ENCODE measurements around the gene TMEM209.
"Not testable (repeated sequence)": the region's sequence is repeated elsewhere in the genome, so short reads cannot be mapped to it uniquely, and the experiment has no call there.

Gene TMEM209

GRCh38 chr7:130240240-130240639 is 35.0 kb upstream of the TMEM209 start:
- TF ChIP-seq CTCF (IDR thresholded peaks at IDR 0.05): no peak
- no peak for DNase-seq
- peaks cover 34% of the 10 kb centered on the region for H3K4me1 Mint-ChIP-seq
- H3K9me3 Mint-ChIP-seq: peaks cover 20% of the 10 kb centered on the region
- no peak overlapping the region for H3K4me3 Mint-ChIP-seq
- peaks cover 6% of the 10 kb centered on the region for H3K36me3 Mint-ChIP-seq (ENCODE audit: low read depth)
- no peak overlapping the region for H3K27ac Mint-ChIP-seq
- H3K27me3 Mint-ChIP-seq (ENCODE audit: low read depth, poor library complexity): no peaks in the 10 kb centered on the region

GRCh38 chr7:130236361-130236760 is 31.2 kb upstream of the TMEM209 start:
- not testable (repeated sequence) for H3K9me3 Mint-ChIP-seq; DNase-seq; H3K27me3 Mint-ChIP-seq (ENCODE audit: low read depth, poor library complexity); H3K36me3 Mint-ChIP-seq (ENCODE audit: low read depth); H3K4me3 Mint-ChIP-seq
- H3K4me1 Mint-ChIP-seq: peaks cover 38% of the 10 kb centered on the region
- peak overlapping the region; percentile 3 for H3K27ac Mint-ChIP-seq

- H3K4me3 Mint-ChIP-seq: no peak overlapping the region
- TF ChIP-seq CTCF (IDR thresholded peaks at IDR 0.05): no peak
- peaks cover 21% of the 10 kb centered on the region for H3K9me3 Mint-ChIP-seq
- DNase-seq: no peak
- peaks cover 51% of the 10 kb centered on the region for H3K4me1 Mint-ChIP-seq
- H3K27ac Mint-ChIP-seq: no peak overlapping the region
- peaks cover 7% of the 10 kb centered on the region for H3K27me3 Mint-ChIP-seq (ENCODE audit: low read depth, poor library complexity)
- H3K36me3 Mint-ChIP-seq (ENCODE audit: low read depth): peaks cover 12% of the 10 kb centered on the region
Observed at GRCh38 chr7:130234078-130234477, 28.9 kb upstream of the TMEM209 start.

GRCh38 chr7:130232209-130232608 is 27.0 kb upstream of the TMEM209 start:
- peaks cover 65% of the 10 kb centered on the region for H3K4me1 Mint-ChIP-seq
- no peak for DNase-seq
- H3K27ac Mint-ChIP-seq: peak overlapping the region; percentile 88
- peak overlapping the region; percentile 13 for H3K4me3 Mint-ChIP-seq
- H3K36me3 Mint-ChIP-seq (ENCODE audit: low read depth): peaks cover 15% of the 10 kb centered on the region
- no peak for TF ChIP-seq CTCF (IDR thresholded peaks at IDR 0.05)
- H3K9me3 Mint-ChIP-seq: peaks cover 22% of the 10 kb centered on the region
- peaks cover 7% of the 10 kb centered on the region for H3K27me3 Mint-ChIP-seq (ENCODE audit: low read depth, poor library complexity)

DNA sequence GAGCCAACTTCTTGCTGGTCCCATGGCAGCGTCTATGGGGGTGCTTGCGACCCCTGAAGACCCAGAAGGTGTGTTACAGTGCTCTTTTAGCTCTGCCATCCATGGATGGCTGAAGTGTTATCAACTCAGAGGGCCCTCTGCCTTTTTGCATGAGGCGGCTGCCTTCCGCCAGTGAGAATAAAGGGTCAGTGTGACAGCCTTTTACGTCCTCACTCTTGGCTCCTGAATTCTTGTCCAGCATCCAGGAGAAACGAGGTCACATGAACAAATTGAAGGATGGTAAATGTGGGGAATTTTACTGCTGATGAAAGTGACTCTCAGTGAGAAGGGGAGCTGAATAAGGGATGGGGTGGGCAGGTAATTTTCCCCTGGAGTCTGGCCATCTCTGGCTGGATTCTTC is 26.6 kb upstream of the TMEM209 start:
- peaks cover 61% of the 10 kb centered on the region for H3K4me1 Mint-ChIP-seq
- peak overlapping the region; percentile 88 for H3K27ac Mint-ChIP-seq
- H3K9me3 Mint-ChIP-seq: peaks cover 22% of the 10 kb centered on the region
- no peak for DNase-seq
- H3K27me3 Mint-ChIP-seq (ENCODE audit: low read depth, poor library complexity): peaks cover 7% of the 10 kb centered on the region
- H3K36me3 Mint-ChIP-seq (ENCODE audit: low read depth): peaks cover 15% of the 10 kb centered on the region
- H3K4me3 Mint-ChIP-seq: peak overlapping the region; percentile 13
- no peak for TF ChIP-seq CTCF (IDR thresholded peaks at IDR 0.05)

GRCh38 chr7:130229981-130230380 is 24.8 kb upstream of the TMEM209 start:
- H3K27me3 Mint-ChIP-seq (ENCODE audit: low read depth, poor library complexity); H3K4me3 Mint-ChIP-seq; H3K27ac Mint-ChIP-seq; DNase-seq: not testable (repeated sequence)
- Mint-ChIP-seq H3K9me3 (peaks cover 33% of the 10 kb centered on the region), H3K4me1 (peaks cover 49% of the 10 kb centered on the region), H3K36me3 (ENCODE audit: low read depth) (peaks cover 20% of the 10 kb centered on the region)

GRCh38 chr7:130228840-130229502 is 23.8 kb upstream of the TMEM209 start:
- Mint-ChIP-seq H3K27me3 (ENCODE audit: low read depth, poor library complexity) (peaks cover 7% of the 10 kb centered on the region), H3K9me3 (peaks cover 33% of the 10 kb centered on the region), H3K4me1 (peaks cover 43% of the 10 kb centered on the region), H3K36me3 (ENCODE audit: low read depth) (peaks cover 21% of the 10 kb centered on the region), H3K4me3 (no peak overlapping the region), H3K27ac (peak overlapping the region; percentile 95)
- TF ChIP-seq CTCF (IDR thresholded peaks at IDR 0.05): no peak
- no peak for DNase-seq

Data from nephron progenitor cell (in vitro differentiated cells).